ENCODE measurements around the gene CUL3.

GRCh38 chr2:224429441-224429810 lies 155.7 kb downstream of the CUL3 start:
- TF ChIP-seq CTCF (IDR thresholded peaks at IDR 0.05; ENCODE audit: low read length) = no peak
- TF ChIP-seq EZH2 (IDR thresholded peaks at IDR 0.05; ENCODE audit: borderline replicate concordance, low read length) = no peak
